IPS-NIHi7 (cell line): ENCODE data around the gene SLC49A3.
"Not testable (repeated sequence)": the region's sequence is repeated elsewhere in the genome, so short reads cannot be mapped to it uniquely, and the experiment has no call there.

Experiments used
- DNase-seq: peaks from one replicate; pipeline ENCODE4 v3.0.0; 2012; ENCODE audit warnings: mixed read lengths; ENCODE audit errors: extremely low spot score

The SLC49A3 gene

DNA sequence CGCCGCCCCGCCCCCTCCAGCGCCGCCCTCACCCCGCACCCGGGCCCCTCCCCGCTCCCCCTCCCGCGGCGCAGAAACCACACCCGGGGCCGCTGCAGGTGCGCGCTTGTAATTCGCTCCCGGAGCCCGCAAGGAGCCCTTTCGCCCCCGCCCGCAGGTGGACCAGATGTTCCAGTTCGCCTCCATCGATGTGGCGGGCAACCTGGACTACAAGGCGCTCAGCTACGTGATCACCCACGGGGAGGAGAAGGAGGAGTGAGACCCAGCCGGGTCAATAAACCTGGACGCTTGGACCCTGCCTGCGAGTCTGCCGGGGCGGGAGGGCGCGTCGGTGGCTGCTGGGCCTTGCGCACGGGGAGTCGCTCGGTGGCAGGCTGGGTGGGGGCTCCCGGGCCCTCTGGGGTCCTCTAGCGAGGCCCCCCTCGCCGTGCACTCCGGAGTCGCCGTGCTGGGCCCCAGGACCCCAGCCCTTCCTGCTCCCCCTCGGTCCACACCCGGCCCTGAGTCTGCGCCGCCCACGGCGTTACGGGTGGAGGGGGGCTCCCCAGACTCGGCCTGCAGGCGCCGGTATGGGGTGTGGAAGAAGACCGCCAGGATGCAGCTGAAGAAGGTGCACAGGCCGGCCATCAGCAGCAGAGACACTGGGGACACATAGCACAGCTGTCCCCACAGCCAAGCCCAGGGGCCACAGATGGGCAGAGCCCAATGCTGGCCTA is 7.1 kb downstream of the SLC49A3 start:
- peak; percentile 77 for DNase-seq

DNA sequence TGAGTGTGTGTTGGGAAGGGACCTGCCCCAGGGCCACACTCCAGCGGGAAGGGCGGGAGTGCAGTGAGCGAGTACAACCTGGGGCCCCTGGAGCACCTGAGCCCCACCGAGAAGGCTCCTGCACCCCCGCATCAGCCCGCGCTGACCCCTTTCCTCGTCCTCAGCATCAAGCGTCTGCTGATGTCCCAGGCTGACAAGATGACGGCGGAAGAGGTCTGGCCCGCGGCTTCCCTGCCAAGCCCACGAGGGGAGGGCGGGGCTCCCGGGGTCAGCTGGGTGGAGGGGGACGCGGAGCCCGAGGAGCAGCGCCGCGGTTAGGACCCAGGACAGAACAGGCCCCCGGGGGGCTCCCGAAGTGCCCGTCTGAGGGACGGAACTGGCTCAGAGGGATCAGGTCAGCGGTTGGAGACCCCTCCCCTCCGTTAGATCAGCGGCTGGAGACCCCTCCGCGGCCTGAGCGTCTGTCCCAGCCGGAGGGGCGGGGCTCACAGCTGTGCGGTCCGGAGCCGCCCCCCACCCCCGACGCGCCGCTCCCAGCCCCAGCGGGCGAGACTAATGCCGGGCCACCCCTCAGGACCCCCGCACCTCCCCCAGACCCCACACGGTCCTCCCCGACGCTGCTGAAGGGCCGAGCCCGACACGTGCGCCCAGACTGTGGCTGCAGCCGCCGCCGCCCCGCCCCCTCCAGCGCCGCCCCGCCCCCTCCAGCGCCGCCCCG is 7.9 kb downstream of the SLC49A3 start:
- DNase-seq = peak; percentile 69

DNA sequence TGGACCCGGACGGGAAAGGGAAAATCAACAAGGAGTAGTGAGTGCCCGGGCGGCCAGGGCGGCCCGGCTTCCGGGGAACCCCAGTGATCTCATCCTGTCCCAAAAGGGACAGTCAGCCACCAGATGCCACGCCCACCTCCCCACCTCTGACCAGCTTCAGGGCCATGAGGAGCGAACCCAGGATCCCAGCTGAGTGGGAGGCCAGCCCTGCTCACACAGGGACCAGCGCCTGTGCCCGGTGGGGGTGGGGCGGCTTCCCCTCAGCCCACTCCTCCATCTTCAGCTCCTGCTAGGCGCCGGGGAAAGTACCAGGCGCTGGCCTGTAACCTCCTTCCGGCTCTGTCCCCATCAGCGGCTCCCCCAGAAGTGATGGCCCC is 8.4 kb downstream of the SLC49A3 start:
- no peak for DNase-seq

DNA sequence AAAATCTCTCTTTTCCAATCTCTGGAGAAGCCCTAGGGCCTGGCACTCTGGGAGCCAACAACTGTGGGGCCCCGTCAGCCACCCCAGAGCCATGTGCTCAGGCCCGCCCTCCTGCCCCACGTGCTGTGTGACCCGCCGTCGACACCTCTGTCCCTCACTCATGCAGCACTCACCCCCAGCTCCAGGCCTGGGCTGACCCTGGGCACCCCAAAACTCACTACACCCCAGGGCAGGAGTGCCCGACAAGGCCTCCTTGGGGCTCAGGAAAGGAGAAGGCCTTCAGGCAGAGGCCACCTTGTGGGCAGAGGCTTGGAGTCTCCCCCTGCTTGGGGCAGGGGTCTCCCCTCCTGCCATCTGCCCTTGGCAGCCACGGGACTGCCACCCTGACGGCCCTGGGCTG is 8.9 kb downstream of the SLC49A3 start:
- no peak for DNase-seq

DNA sequence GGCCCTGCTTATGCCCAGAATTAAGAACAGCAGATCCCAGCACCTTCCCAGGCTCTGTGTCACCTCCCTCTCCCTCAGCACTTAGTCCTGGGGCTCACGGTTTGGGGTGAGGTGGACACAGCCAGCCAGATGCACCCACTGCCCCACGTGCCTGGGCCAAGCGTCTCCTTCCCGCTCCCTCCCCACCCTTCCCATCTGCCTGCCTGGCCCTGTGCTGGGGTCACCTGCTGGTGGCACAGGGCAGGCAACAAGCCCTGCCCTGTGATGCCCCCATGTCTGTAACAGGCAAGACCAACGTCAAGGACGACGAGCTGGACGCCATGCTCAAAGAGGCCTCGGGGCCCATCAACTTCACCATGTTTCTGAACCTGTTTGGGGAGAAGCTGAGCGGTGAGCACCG is 9.3 kb downstream of the SLC49A3 start:
- DNase-seq = no peak

DNA sequence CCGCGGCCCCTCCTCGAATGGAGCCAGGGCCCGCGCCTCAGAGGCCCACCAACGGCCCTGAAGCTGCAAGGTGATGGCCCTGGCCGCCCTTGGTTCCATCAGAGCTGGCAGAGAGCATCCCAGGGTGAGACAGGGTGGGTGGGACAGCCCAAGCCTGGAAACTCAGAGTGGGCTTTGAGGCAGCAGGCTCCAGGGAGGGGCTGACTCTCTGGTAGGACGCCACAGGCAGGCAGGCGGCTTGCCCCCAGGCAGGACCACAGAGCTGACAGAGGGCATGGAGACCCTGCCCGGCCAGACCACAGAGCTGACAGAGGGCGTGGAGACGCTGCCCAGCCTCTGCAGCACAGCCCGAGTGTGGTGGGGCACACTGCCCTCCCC is 9.9 kb downstream of the SLC49A3 start:
- DNase-seq = no peak

DNA sequence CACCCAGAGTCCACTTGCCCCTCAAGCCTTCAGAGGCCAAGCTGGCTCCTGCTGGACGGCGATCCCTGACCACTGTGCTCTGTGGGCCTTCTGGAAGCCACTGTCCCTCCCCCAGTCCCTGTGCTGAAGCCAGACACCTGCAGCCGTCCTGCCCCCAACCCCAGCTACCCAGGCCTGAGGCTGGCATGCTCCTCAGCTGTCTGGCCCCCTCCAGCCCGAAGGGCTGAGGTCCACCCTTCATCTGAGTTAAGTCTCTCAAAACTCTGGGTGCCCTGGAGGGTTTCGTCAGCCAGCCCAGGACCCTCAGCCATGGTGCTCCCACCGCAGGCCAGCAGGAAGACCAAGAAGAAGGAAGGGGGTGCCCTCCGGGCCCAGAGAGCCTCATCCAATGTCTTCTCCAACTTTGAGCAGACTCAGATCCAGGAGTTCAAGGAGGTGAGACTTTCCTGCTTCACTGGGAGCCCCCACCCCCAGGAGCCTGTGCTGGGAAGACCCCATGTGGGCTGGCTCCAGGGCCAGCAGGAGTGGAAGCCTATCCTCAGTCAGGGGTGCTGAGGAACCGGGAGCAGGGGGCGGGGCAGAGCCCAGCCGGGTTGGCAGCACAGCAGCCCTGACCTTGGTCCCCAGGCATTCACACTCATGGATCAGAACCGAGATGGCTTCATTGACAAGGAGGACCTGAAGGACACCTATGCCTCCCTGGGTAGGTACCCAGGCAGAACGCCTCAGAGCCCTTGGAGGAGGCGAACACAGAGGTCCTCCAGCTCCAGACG is 10.4 kb downstream of the SLC49A3 start:
- no peak for DNase-seq

DNA sequence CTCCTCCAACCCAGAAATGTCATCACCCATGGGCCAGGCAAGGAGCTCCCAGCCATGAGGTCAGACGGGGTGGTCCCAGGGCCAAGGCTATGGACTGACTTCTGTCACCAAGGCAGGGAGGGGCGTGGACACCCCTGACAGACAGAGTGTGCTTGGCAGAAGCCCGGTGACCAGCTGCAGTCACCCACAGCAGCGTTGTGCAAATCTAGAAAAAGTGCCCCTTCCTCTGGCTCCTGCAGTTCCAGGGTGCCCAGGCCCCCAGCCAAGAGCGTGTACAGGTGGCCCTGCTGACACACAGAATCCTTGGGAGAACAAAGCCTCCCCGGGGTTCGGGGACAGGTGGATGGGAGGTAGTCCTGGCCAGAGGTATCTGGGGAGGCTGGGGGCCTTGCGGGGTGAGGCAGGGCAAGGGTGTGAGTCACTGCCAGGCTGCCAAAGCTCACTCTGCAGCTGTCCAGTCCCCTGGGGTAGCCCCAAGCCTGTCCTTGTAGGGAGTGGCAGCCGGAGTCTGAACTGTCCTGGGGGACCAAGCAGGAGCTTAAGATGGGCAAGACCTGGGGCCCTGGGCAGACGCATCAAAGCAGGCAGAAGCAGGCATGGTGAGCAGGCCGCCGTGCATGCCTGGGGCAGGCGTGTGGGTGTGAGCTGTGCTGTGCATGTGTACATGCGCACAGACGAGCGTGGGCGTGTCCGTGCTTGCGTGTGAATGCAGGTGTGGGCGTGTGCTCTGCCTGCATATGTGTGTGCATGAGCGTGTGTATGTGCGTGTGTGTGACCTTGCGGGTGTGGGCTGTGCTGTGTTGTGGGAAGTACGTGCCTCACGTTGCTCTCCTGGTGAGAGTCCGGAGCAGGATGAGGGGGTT is 11.3 kb downstream of the SLC49A3 start:
- no peak for DNase-seq

DNA sequence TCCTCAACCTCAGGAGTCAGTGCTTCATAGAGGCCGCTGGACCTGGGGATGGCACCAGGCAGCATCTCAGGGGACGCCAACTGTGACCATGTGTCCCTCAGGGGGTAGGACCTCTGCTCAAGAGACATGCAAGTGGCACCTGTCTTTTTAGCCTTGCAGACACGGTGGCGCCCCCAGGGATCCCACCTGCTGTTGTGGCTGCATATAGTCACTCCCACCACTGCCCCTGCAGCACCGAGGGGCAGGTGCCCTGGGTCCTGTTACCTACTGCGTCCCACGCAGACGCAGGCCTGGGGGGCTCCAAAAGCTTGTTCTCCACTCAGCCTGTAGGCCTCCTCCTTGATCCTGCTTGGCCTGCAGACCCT is 12.1 kb downstream of the SLC49A3 start:
- DNase-seq = no peak

DNA sequence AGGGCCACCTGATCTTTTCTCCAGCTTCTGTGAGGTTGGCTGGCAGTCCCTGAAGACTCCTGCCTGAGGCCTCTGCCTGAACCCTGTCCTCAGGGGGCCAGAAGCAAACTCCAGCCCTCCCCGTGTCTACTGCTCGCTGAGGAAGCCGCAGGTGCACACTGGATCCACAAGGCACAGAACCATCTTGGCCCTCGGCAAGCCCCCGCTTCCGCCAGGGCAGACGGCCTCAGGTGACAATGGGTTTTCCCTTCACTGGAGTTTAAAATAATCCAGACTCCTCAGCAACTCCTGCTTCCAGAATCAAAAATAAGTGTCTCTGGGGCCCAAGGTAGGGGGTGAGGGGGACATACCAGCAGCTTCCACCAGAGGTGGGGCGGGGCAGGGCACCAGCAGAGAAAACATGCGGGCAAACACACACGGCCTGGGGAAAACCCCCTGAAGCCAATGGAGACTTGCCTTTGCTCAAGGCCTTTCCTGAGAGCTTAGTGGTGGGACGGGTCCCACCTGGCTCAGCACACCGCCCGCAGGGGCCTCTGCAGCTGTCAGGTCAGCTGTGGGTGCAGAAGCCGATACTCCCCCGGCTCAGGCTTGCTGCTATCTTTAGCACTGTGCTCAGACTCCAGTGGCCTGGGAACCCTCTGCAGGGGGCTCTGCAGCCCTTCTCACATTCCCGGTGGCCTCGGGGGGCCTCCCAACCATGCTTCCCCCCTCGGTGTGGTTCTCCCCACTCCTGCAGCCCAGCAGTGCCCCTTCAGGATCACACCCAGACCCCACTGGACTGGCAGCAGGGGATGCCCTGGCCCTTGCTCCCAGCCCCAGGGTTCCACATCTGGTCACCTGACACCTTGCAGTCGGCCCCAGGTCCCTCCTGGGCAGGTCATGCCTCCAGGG is 12.7 kb downstream of the SLC49A3 start:
- no peak for DNase-seq

DNA sequence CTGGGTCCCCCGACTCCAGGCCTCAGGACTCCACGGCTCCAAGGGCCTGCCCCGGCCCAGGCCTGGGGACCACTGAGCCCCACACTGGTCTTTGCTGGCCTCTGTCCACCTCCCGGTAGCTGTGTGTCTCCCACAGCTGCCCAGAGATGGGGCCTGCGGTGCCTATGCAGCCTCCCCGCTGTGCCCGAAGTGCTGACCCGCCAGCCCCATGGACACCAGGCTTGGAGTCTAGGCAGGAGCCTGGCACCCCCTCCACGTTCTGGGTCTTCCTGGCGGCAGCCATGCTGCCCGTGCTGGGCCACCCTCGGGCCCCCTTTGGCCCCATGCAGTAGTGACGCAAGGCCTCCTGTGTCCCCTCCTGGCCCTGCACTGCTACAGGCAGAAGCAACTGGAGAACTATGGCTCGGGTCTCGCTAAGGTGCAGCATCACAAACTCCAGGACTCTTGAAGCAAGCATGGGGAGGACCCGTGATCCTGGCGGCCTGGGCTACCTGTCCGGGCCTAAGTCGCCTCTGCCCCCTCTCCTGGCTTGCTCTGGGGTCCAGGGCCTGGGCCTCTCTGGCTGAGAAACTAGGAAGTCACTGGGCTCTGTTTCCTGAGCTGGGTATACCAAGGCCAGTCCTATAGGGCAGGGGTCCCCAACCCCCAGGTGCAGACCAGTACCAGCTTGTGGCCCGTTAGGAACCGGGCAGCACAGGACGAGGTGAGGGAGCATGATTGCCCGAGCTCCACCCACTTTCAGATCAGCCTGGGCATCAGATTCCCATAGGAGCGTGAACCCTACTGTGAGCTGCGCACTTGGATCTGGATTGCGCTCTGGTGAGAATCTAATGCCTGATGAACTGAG is 13.7 kb downstream of the SLC49A3 start:
- DNase-seq = no peak

DNA sequence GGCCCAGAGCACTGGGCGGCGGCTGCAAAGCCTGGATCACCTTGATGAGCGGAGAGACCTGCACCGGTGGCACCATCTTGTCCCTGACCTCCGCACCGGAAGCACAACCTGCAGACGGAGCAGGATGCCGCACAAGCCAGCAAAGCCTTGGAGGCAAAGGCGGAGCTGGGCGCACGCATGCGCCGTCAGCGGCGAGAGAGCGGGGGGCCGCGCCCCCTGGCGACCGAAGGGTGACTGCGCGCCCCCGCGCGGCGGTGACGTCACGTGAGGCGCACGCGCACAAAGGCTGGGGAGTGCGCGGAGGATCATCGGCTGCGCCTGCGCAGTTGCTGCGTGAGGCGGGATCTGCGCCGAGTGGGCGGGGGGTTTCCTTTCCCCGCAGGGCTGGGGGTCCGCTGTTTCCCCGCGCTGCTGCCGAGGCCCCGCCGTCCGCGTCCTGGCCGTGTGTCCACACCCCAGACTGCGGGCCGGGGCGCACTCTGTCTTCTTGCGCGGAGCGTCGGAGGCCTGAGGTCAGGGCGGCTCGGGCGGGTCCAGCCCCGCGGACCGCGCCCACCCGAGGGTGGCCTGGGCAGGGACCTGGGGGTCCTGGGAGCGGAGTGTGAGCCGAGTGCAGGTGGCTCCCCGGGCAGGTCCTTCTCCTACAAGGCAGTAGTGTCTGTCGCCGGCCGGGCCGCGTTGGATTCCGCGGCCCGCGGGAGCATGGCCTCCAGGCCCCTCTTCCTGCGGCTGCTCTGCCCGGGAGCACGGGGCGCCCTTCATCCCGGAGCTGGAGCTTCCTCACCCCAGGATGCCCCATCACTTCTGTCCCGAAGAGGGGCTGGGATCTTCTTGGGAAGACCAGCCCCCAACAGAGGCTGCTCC is 14.5 kb downstream of the SLC49A3 start, which contains the start of the genes ATP5ME and MYL5:
TSS of gene ATP5ME (minus strand) at position 105 of the 864 bp plus-strand sequence. CDS start at position 76, 29 bp downstream.
TSS of gene MYL5 (plus strand) at position 371 of the 864 bp plus-strand sequence. CDS start 3,485 bp downstream, outside the sequence.
- DNase-seq = peak; percentile 100

DNA sequence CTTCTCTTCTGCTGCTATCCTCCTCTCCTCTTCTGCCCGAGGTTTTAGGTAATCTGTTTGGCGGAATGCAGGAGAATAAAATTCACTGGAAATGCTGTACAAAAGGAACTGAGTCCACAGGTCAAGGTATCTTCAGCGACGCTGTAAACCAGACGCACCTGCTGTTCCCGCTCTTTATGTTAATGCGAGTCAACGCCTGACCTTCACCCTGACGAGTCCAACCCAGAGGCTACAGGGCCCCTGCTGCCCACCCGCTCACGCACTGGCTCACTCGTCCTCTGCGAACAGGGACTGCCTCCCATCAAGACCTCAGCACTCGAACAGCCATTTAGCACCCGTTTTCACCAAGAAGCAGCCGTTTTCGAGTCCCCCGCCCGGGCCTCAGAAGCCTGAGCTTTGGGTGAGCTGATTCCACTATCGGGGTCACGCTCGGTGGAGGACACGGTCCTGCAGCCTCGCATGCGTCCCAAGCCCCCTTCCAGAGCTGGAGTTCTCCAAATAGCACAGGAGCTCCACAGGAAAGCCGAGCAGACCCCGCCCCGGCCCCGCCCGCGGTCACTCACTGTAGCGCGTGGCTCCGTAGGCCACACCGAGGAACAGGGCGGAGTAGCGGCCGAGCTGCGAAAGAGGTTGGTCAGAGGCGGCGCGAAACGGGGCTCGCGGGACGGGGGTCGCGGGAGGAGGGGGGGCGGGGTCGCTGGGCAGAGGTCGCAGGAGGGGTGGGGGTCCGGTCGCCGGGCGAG is 15.4 kb downstream of the SLC49A3 start:
- DNase-seq = no peak

DNA sequence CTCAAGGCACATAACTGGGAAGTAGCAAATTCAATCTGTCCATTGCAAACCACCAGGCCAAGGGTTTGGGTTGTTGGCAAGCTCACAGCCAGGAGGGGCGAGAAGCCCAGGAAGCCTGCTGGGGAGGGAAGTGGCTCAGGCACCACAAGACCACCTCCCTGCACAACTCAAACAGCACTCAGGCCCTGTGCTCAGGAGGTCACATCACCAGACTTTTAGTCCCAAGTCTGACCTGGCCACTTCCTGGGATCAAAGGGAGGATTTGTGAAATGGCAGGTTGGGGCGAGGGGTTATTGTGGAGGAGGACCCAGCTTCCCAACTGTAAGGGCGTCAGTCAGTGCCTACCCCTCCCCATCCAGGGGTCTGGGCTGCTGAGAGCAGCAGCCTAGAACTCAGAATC is 17.2 kb downstream of the SLC49A3 start:
- DNase-seq = no peak

DNA sequence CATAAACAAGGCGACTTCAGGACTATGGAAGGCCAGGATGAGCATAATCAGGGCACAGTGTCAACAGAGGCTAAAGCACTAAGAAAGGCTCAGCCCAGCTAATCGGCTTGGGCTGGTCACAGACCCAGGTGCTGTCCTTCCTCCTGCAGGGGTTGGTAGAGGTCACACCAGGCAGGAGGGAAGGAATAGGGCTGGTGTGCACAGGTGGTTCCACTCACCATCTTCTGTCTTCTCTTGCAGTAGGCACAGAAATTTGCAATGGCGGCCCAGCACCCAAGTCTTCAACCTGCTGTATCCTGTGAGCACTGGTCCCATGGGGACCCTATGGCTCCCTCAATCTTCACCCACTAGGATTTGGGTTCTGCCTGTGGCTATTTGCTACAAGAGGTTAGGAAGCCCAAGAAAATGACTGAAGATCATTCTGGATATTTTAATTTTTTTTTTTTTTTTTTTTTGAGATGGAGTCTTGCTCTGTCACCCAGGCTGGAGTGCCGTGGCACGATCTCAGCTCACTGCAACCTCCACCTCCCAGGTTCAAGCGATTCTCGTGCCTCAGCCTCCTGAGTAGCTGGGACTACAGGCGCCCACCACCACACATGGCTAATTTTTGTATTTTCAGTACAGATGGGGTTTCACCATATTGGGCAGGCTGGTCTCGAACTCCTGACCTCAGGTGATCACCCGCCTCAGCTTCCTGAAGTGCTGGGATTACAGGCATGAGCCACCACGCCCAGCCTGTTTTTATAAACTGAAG is 19.0 kb downstream of the SLC49A3 start:
- DNase-seq = not testable (repeated sequence)

DNA sequence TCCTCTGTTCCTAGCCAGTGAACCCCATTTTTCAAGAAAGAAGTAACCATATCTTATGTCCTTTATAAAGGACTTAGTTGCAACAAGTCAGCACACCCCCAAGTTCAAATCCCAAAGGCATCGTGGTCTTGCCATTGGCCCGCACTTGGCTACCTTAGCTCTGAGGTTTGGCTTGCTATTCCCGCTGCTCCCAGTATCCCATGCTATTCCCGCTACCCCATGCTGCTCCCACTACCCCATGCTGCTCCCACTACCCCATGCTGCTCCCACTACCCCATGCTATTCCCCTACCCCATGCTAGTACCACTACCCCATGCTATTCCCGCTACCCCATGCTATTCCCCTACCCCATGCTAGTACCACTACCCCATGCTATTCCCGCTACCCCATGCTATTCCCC is 20.7 kb downstream of the SLC49A3 start:
- not testable (repeated sequence) for DNase-seq

DNA sequence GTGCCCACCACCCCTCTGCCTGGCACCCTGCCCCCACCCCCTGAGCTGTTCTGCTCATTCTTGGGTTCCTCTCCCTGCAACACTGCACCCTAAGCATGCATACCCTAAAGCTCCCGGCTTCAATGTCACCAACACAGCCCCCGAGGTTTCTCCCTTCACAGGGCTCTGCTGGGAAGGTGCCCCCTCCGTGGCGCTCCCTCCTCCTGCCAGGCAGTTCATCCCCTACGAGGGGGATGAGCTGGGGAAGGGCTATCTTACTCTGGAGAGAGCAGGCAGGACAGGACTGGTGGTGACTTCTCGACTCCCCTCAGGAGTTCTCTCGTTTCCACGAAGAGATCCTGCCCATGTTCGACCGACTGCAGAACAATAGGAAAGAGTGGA is 21.4 kb downstream of the SLC49A3 start:
- DNase-seq = no peak
